Kidney glomerular epithelial cell (primary cell): ENCODE results near the gene DDX3X.
"Not testable (repeated sequence)": the region's sequence is repeated elsewhere in the genome, so short reads cannot be mapped to it uniquely, and the experiment has no call there.

ENCODE experiments used
- DNase-seq: peaks from one replicate; lab custom pipeline; 2025; lab: John Stamatoyannopoulos, UW

The DDX3X gene

DNA sequence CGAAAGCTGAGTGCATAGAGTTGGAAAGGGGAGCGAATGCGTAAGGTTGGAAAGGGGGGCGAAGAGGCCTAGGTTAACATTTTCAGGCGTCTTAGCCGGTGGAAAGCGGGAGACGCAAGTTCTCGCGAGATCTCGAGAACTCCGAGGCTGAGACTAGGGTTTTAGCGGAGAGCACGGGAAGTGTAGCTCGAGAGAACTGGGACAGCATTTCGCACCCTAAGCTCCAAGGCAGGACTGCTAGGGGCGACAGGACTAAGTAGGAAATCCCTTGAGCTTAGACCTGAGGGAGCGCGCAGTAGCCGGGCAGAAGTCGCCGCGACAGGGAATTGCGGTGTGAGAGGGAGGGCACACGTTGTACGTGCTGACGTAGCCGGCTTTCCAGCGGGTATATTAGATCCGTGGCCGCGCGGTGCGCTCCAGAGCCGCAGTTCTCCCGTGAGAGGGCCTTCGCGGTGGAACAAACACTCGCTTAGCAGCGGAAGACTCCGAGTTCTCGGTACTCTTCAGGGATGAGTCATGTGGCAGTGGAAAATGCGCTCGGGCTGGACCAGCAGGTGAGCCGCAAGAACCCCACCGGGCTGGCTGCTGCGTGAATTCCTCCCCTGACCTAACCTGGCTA, at the start of gene DDX3X:
DDX3X (plus strand) TSS at position 419 of the 619 bp plus-strand sequence; CDS start at position 510, 91 bp downstream.
- peak; percentile 82 for DNase-seq

DNA sequence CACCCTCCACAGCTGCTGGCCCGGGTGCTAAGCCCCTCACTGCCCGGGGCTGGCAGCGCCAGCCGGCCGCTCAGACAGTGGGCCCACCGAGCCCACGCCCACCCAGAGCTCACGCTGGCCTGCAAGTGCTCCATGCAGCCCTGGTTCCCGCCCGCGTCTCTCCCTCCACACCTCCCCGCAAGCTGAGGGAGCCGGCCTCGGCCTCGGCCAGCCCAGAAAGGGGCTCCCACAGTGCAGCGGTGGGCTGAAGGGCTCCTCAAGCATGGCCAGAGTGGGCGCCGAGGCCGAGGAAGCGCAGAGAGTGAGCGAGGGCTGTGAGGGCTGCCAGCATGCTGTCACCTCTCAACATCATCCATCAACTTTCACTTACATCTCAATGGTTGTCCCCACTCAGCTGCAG, 48.0 kb upstream of the DDX3X start:
- DNase-seq, result not testable (repeated sequence)

- DNase-seq, result no peak
Observed at GRCh38 chrX:41288641-41289040, 45.3 kb upstream of the DDX3X start.

DNA sequence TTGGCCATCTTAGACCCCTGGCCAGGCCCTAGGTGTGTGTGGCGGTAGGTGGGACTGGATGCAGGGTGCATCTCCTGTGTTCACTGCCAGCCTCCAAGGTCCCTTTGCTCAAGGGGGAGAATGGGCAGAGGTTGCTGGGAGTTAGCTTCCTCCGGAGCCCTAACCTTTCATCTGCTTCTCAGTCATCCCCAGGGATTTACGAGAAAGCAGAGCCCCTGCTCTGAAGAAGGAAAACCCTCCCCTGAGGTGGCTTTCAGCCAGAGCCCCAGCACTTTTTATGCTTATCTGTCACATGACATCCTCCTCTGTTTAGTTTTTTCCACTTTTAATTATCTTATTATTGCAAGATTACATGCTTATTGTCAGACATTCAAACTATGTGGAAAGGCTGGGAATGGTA, 44.9 kb upstream of the DDX3X start:
- no peak for DNase-seq

- no peak for DNase-seq
Observed at GRCh38 chrX:41291309-41291708, 42.7 kb upstream of the DDX3X start.

- no peak for DNase-seq
Observed at GRCh38 chrX:41293269-41293668, 40.7 kb upstream of the DDX3X start.

- no peak for DNase-seq
Observed at GRCh38 chrX:41300758-41301437, 33.1 kb upstream of the DDX3X start.

- no peak for DNase-seq
Observed at GRCh38 chrX:41301438-41301824, 32.5 kb upstream of the DDX3X start.

DNA sequence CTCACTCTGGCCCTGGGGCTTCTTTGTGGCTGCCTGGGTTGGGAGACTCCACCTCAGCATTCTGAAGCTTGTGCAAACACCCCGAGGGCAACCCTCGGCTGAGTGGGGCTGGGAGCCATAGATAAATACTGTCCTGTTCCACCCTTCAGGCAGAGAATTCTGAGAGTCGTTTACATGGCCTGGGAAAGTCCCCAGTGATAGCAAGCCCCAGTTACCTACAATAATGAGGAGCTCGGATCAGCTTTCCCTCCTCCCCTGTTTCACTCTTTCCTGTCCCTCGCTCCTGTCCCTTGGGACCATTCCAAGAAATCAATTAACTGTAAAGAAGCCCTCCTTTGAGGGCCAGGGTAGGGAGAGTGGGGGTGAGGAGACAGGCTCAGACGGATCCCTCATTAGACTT, 31.6 kb upstream of the DDX3X start:
- no peak for DNase-seq

DNA sequence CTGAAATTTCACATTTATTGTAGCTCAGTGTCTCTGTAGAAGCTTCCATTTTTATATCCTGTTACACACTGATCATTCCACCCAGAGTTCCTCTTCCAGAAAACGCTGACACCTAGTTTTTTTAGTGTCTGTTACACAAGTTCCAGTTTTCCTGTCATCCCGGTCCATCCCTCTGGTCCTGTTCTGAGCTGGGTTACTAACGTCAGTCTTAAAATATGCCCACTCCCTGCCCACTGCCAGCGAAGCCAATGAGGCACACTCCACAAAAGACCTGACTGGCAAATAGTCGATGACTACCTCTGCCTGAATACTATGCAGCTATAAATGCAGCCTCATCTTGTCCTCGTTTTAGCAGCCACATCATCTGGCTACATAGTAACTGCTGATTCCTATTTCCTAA, 30.9 kb upstream of the DDX3X start:
- DNase-seq, result peak; percentile 31

GRCh38 chrX:41304178-41304577, 29.8 kb upstream of the DDX3X start:
- DNase-seq, result no peak

DNA sequence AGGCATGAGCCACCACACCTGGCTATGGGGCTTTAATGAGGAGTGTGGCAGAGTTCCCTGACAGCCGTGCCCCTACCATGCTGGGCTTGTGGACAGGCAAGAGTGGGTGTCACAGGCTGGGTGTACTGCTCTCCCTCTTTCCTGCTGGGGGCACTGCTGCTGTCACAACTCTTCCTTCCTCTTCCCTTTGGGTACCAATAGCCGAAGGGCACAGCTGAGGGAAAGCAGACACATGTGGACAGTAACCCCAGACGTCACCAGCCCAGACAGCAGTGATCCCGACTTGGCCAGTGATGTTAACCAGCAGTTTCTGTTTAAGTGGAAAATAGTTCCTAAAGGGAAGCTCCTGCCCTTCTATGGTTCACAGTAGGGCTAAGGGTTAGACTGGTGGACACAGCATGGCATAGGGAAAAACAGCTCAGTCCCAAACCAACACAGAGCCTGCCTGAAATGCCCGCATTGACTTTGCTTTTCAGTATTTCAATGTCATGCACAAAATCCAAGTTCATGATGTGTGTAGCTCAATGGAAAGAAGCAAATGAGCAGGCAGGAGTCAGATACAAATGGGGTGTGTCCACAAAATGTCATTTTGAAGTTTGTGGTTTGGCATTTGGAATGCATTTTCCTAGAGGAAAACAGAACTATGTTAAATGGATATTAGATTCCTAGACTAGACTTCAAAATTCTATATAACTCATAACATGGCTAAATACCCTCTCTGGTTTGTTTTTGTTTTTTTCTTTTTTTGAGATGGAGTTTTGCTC, 24.9 kb upstream of the DDX3X start:
- DNase-seq, result no peak

- DNase-seq, result no peak
Observed at GRCh38 chrX:41312786-41313185, 21.2 kb upstream of the DDX3X start.

DNA sequence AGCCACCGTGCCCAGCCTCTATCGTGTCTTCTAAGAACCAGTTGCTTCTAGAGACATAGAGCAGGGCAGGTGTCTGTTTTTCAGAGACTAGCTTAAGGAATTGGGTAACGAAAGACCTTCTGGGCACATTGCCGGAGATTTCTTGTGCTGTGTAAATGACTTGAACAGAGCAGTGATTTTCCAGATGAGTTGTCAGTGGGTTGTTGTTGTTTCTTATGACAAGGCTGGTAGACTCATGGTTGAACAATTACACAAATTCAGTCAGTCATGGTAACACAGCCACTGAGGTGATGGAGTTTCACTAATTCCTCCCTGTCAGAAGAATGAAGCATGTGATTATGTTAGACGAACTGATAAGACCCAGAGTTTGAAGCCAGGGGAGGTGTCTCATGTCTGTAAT, 20.5 kb upstream of the DDX3X start:
- DNase-seq, result peak; percentile 69

DNA sequence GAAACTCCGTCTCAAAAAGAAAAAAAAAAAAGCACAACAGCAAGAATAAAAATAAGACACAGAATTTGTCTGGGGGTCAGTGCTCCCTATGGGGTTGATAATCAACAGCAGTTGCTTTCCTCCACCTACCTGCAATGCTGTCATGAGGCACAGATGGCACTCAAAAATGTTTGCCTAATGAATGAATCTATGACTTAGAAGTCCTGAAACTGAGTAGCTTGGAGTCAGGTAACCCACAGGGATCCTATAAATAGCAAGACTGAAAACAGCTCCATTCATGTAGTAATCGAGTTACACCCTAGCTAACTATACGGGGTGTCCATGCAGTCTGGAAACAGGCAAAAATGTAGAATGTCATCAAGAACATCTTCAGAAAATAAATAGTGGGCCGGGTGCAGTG, 19.8 kb upstream of the DDX3X start:
- no peak for DNase-seq

DNA sequence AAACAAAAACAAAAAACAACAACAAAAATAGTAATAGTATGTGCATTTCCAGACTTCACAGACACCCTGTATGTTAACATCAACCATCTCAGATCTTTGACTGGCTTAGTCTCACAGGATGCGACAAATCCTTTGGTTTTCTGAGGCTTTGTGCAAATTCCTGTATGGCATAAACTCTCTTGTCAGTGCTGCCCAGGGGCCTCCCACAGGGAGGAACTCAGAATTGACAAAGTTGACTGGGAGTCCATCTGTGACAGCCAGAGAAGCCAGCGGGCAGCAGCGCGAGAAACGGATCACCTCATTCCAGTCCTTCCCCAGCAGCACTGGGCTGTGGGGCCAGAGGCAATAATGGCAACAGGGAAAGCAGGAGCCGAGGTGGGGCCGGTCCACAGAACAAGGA, 19.1 kb upstream of the DDX3X start:
- no peak for DNase-seq

DNA sequence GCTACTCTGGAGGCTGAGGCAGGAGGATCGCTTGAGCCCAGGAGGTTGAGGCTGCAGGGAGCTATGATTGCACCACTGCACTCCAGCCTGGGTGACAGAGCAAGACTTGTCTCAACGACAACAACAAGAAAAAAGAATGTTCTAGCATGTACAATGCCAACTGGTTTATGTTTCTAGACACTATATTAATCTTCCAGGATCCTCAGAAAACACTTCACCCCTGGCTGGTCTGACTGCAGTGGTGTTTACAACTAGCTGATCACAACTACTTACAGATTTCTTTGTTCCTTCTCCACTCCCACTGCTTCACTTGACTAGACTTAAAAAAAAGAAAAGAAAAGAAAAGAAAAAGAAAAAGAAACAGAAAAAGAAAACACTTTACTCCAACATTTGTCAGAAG, 17.7 kb upstream of the DDX3X start:
- not testable (repeated sequence) for DNase-seq

GRCh38 chrX:41317477-41318208, 16.3 kb upstream of the DDX3X start:
- no peak for DNase-seq

DNA sequence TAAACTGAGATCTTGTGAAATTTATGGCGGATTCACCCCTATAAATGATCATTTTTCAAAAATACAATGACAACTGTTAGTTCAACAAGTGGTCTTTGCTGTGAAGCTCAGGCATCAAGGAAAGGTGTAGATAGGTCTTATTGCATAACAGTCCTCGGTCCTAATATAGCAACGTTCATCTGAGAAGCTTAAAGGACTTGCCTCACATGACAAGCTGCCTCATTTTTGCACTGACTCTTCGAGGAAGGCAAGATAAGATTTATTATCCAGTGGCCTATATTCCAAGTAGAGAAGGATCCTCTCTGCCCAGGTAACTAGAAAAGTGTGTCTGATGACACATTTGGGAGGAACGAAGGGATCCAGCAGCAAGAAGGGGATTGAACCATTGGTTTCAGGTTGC, 13.6 kb upstream of the DDX3X start:
- no peak for DNase-seq

DNA sequence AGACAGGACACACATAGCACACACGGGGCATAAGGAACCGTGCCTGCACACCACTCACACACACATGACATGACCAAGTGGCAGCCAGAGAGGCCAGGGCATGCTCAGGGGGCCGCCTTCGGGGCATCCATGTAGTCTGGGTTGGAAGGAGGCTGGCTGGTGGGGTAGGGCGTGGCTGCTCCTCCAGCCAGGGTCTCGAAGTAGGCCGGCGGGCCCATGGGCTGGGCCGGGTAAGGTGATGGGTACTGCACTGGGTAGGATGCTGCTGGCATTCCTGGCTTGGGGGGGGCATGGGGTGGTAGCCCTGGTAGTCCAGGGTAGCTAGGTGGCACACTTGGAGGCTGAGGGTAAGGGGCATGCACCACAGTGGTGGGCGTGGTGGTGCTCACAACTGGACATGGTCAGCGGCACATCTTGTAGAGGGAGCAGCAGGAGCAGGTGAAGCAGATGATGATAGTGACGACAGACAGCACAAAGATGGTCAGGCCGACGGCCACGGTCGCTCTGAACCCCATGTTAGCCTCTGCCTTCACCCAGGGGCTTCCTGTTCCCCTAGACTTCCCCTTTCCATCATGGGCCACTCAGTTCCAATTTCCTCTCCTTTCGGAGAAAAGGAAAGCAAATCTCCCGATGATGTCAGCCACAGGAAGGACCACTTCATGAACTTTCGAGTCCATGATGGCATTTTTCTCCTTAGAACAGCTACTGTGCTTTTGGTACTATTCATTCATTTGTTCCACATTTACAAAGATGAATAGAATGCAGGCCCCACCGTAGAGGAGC, 10.9 kb upstream of the DDX3X start:
- no peak for DNase-seq

- DNase-seq, result no peak
Observed at GRCh38 chrX:41326431-41326830, 7.5 kb upstream of the DDX3X start.

DNA sequence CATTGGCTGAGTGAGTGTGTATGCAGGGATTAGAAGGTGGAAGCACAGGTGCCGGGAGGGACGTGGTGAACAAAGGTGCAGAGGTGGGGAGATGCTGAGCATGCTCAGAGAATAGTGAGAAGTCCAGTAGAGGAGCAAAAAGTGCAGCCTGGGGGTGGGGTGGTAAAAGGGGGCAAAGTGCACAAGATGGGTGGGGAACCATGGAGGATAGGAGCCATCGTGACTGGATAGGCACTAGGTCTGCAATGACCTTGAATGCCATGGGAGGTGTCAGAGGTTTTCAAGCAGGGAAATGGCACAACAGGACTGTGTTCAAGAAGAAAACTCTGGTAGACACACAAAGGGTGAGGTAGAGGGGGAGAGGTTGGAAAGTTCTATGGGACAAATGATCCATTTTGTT, 6.6 kb upstream of the DDX3X start:
- no peak for DNase-seq
